Urothelium cell line (cell line): ENCODE results near the gene NCAPD3.
A peak's percentile ranks its signal among the peaks of the same experiment; 100 is the strongest.

Experiments
- DNase-seq: peaks from one replicate; pipeline ENCODE4 v3.0.0; 2011; ENCODE audit warnings: low spot score, mixed read lengths
- FAIRE-seq: peaks from 2 replicates; lab custom pipeline; 2011; peaks lifted over from hg19 to GRCh38; lab: Jason Lieb, UNC

NCAPD3 gene

GRCh38 chr11:134164490-134165370, 59.0 kb downstream of the NCAPD3 start:
- FAIRE-seq (no peak), DNase-seq (no peak)

GRCh38 chr11:134159652-134160051, 64.1 kb downstream of the NCAPD3 start:
- DNase-seq (no peak), FAIRE-seq (no peak)

GRCh38 chr11:134158023-134158422, 65.7 kb downstream of the NCAPD3 start:
- DNase-seq (no peak), FAIRE-seq (no peak)

GRCh38 chr11:134157451-134157850, 66.3 kb downstream of the NCAPD3 start:
- no peak for FAIRE-seq
- no peak for DNase-seq

- no peak for FAIRE-seq
- no peak for DNase-seq
Measured at GRCh38 chr11:134155946-134156865, 67.6 kb downstream of the NCAPD3 start.

GRCh38 chr11:134155456-134155855, 68.3 kb downstream of the NCAPD3 start:
- DNase-seq, result no peak
- FAIRE-seq, result no peak

- DNase-seq (no peak), FAIRE-seq (no peak)
Measured at GRCh38 chr11:134154441-134154840, 69.3 kb downstream of the NCAPD3 start.

- DNase-seq (no peak), FAIRE-seq (no peak)
Measured at GRCh38 chr11:134153147-134153905, 70.4 kb downstream of the NCAPD3 start.

- DNase-seq, result no peak
Measured at GRCh38 chr11:134152696-134153095, 71.1 kb downstream of the NCAPD3 start.

GRCh38 chr11:134151083-134151747, 72.6 kb downstream of the NCAPD3 start:
- FAIRE-seq, result no peak

More at GRCh38 chr11:134152696-134153095, 71.1 kb downstream of the NCAPD3 start:
- no peak for FAIRE-seq

GRCh38 chr11:134150195-134150903, 73.4 kb downstream of the NCAPD3 start:
- FAIRE-seq (no peak), DNase-seq (no peak)

More at GRCh38 chr11:134151083-134151747, 72.6 kb downstream of the NCAPD3 start:
- no peak for DNase-seq

GRCh38 chr11:134149371-134149770, 74.4 kb downstream of the NCAPD3 start:
- no peak for FAIRE-seq
- no peak for DNase-seq

GRCh38 chr11:134146598-134146997, 77.2 kb downstream of the NCAPD3 start:
- DNase-seq (no peak), FAIRE-seq (no peak)

- FAIRE-seq (no peak), DNase-seq (no peak)
Measured at GRCh38 chr11:134145715-134146114, 78.1 kb downstream of the NCAPD3 start.

- DNase-seq (no peak), FAIRE-seq (no peak)
Measured at GRCh38 chr11:134144744-134145143, 79.0 kb downstream of the NCAPD3 start.

- FAIRE-seq (no peak), DNase-seq (no peak)
Measured at GRCh38 chr11:134143801-134144200, 80.0 kb downstream of the NCAPD3 start.

GRCh38 chr11:134142536-134142935, 81.2 kb downstream of the NCAPD3 start:
- DNase-seq, result no peak
- no peak for FAIRE-seq

GRCh38 chr11:134140961-134141490, 82.7 kb downstream of the NCAPD3 start:
- FAIRE-seq (no peak), DNase-seq (no peak)

- FAIRE-seq (peak; percentile 46), DNase-seq (peak; percentile 49)
Measured at GRCh38 chr11:134139873-134140331, 83.9 kb downstream of the NCAPD3 start.
